K562 (cell line): ENCODE data around the gene SPDYE1.
"Not testable (repeated sequence)": the region's sequence is repeated elsewhere in the genome, so short reads cannot be mapped to it uniquely, and the experiment has no call there.

Experiments
- GABPB1 ChIP-seq: sonication (generic); formaldehyde crosslinking; IDR thresholded peaks from 2 replicates; pipeline ENCODE4 v1.8.0; 2022; ENCODE audit warnings: mild to moderate bottlenecking, missing genetic modification reagents
- MYC ChIP-seq, 2 experiments: fragments of 250-450 bp in 1 of 2; sonication (Bioruptor Pico) in 1 of 2; IDR thresholded peaks; 2 replicates each; pipeline versions ENCODE4 v1.5.1 to v1.6.1; 2012 to 2021; ENCODE audit warnings: low read depth in 2 of 2, borderline replicate concordance in 1 of 2, improper control_type of control experiment in 1 of 2, low read length in 1 of 2, mild to moderate bottlenecking in 1 of 2, moderate library complexity in 1 of 2
- RCOR1 ChIP-seq, 2 experiments: IDR thresholded peaks; 2 replicates each; pipeline ENCODE4 v1.6.1; 2012; ENCODE audit warnings: low read depth in 2 of 2, low read length in 2 of 2, borderline replicate concordance in 1 of 2, improper control_type of control experiment in 1 of 2

GRCh38 chr7:44031319-44031718, 33.6 kb downstream of the SPDYE1 start:
- not testable (repeated sequence) for TF ChIP-seq RCOR1 (IDR thresholded peaks at IDR 0.05; ENCODE audit: borderline replicate concordance in 1 of 2, low read depth in 2 of 2, low read length in 2 of 2); MYC (IDR thresholded peaks at IDR 0.05; ENCODE audit: low read depth, low read length); MYC (CRISPR knock-in tag; IDR thresholded peaks at IDR 0.05; ENCODE audit: borderline replicate concordance, low read depth); GABPB1 (CRISPR knock-in tag)
